ENCODE data around the gene KIAA1328.
A peak's percentile ranks its signal among the peaks of the same experiment; 100 is the strongest.
"Not testable (repeated sequence)": the region's sequence is repeated elsewhere in the genome, so short reads cannot be mapped to it uniquely, and the experiment has no call there.

KIAA1328 gene

GRCh38 chr18:36828630-36829361, at the start of gene KIAA1328, which contains the start of gene TPGS2:
Gene KIAA1328 (plus strand): TSS chr18:36829127. CDS start chr18:36829139, 12 bp downstream.
Gene TPGS2 (minus strand): TSS chr18:36829002. CDS start chr18:36828767, 235 bp downstream.
- peak; percentile 94 for DNase-seq

DNA sequence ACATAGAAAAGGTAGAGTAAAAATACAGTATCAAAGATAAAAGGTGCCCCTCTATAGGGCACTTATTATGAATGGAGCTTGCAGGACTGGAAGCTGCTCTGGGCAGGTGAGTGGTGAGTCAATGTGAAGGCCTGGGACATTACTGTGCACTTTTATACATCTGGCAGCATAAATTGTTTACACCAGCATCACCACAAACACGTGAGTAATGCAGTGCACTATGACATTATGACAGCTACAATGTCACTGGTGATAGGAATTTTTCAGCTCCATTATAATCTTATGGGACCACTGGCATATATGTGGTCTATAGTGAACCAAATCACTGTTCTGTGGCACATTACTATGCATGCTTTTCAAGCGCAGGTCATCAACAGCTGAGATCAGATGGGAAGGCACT, 48.2 kb upstream of the KIAA1328 start:
- no peak for DNase-seq

DNA sequence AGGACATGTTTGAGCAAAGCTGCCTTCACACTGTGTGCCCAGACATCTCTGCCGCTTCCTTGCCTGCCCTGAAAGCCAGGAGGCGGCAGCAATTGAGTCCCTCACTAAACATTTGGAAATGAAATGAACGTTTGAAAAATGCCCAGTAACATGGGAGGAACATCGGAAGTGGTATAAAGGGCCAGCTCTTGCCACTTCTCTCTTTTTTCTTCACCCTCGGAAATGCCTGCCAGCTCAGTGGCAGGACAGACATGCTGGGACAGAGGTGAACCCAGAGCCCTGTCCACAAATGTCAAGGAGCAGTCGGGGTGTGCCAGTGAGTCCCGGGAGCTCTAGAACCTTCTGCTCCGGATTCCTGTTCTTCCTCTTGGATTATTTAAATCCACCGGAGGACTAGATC, 46.2 kb upstream of the KIAA1328 start:
- DNase-seq, result no peak

DNA sequence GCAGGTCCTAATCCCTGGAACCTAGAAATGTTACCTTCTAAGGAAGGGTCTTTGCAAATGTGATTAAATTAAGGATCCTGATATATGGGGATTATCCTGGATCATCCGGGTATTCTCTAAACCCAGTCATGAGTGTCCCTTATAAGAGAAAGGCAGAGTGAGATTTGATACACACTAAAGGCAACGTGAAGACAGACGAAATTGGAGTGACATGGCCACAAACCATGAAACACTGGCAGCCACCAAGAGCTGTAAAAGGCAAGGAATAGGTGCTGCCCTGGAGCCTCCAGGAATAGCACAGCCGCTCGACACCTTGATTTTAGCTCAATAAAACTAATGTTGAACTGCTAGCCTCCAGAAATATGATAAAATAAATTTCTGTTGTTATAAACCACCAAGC, 45.1 kb upstream of the KIAA1328 start:
- DNase-seq, result no peak

- DNase-seq, result no peak
Measured at GRCh38 chr18:36786686-36787085, 42.2 kb upstream of the KIAA1328 start.

GRCh38 chr18:36792634-36793283, 36.2 kb upstream of the KIAA1328 start:
- DNase-seq, result no peak

GRCh38 chr18:36798738-36799473, 30.0 kb upstream of the KIAA1328 start:
- no peak for DNase-seq

DNA sequence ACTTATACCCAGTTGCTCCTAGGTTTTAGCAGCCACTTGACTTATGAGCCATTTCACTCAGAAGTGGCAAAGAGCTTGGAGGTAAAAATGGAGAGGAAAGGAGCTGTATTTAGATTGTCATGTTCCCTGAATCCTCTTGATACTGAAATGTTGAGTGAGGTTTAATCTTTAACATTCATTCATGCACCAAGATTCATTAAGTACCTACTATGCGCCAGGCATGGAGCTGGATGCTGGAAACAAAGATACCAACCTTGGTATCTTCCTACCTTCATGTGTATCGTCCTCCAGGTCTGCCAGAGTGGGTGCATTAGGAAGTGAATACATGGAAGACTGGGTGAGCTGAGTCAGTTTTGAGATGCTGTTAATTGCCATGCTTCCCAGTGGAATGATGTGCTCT, 23.8 kb upstream of the KIAA1328 start:
- no peak for DNase-seq

DNA sequence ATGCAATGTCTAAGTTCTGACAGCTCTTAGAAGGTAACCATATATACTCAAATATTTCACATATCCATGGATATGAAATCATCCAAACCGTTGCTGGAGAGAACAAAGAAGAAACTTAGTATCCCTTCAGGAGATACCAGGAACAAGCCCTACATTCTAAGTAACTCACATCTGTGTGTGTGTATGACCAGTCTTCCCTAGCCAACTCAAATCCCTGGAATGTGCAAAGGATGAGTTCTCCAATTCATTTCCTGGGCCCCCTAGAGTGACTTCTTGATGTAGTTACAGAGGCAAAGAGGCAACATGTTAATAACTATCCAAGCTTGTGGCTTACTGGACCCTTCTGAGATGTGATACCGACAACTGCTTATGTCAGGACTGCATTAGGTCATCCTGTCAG, 20.2 kb upstream of the KIAA1328 start:
- no peak for DNase-seq

DNA sequence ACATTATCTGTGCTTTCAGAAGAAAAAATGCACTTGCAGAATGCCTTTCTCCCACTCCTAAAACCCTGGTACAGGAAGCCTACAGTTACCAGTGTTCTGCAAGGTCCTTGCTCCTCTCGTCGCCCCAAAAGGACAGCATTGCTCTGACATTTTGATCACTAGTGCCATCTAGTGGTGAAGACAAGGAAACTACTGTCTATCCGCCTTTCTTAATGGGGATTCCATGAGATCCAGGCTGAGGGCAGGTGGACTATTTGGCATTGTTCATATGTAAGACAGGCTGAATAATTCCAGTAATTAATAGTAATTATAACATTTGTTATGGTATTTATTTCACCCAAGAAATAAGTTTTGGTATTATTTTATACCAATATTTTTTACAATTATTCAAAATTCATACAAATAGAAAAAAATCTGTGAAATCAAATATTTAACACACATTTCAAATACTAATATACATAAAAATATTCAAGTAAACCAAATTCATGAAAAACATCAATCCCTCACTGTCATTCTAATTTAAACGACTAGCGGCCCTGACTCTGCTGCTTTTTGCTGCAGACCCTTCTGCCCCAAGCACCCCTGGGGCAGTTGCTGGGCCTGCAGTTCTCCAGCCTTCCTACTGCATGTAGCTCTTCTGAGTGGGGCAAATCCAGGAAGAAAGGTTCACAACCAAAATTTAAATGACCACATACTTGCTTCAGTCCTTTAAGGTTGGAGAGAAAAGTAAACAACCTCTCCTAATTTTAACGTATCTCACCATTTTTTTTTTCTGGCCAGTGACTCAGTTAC, 19.1 kb upstream of the KIAA1328 start:
- peak; percentile 55 for DNase-seq

- DNase-seq, result no peak
Measured at GRCh38 chr18:36811430-36811829, 17.5 kb upstream of the KIAA1328 start.

DNA sequence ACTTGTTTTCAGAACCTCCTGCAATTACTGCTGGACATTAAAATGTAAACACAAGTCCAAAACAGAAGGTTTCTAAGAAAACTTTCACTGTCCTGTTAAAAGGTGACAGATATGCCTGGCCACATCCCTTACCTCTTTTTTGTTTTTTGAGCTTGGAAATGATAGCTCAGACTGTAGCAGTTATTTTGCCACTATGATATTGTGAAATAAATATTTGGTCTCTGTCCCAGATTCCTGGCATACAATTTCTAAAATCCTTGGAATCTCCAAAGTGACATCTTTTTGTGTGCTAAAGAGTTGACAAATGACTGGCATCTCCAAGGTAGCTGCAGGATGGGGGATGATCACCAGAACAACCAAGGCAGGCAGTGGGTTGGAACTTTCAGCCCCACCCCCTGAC, 17.0 kb upstream of the KIAA1328 start:
- DNase-seq, result no peak

DNA sequence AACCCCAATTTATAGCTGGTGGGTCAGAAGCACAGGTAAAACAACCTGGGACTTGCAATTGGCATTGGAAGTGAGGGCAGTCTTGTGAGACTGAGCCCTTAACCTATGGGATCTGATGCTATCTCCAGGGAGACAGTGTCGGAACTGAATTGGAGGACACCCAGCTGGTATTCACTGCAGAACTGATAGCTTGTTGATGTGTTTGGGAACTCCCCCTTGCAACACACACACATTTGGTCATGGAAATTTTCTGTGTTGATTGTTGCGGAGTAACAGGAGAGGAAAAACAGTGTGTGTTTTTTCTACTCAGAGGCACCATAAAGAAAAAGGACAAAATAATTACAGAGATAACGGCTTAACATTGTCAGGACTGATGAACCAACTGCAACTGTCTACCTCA, 16.2 kb upstream of the KIAA1328 start:
- DNase-seq, result no peak

GRCh38 chr18:36813101-36813775, 15.7 kb upstream of the KIAA1328 start:
- no peak for DNase-seq

DNA sequence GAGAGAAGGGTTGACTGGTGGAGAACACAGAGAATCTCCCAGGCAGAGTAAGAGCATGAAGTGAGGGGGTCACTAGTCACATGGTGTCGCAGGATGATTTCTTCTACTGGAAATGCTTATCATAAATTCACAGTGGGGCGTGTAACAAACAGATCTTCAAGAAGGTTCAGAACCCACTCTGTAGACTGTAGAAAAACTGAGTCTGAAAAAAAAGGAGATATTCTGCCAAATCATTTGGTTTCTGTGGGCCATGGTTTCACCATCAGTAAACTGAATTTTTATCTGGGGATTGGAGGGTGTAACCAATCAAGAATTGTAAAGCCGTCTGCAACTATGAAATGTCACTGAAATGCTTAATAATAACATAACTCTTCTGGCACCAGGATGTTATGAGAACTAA, 15.1 kb upstream of the KIAA1328 start:
- DNase-seq, result no peak

GRCh38 chr18:36814994-36815393, 13.9 kb upstream of the KIAA1328 start:
- DNase-seq, result no peak

DNA sequence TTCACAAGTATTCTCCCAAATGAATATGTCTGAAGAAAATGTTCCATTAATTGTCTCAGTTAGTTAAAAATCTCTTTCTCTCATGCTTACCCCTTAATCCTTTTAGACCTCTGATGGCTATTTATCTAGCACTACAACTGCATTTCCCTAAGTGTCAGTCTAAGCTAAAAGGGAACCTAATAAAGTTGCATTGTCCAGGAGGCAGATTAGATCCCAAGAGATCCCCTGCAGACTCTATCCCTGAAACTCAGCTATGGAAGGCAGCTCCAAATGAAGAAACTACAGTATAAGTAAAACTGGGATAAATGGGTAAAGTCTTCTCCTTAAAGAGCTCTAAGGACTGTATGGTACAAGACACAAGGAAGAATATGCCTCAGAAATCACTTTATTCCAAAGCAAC, 12.8 kb upstream of the KIAA1328 start:
- not testable (repeated sequence) for DNase-seq

DNA sequence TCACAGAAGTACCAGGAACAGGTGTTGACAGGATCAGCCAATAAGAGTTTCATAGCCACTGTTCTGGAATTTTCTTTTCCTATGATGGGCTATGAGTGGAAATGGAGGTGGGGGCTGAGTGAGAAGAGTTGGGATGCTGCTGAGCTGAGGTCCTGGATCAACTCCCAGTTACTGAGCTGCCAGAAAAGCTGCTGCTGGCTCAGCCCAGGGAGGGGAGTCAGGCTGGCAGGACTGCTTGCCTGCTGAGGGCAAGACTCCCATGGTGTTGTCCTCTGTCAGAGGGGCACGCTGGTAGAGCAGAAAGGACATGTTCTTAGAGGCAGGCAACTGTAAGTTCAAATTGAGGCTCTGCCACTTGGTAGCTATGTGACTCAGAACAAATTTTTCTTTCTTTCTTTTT, 11.9 kb upstream of the KIAA1328 start:
- no peak for DNase-seq

GRCh38 chr18:36818652-36819051, 10.3 kb upstream of the KIAA1328 start:
- DNase-seq, result no peak

DNA sequence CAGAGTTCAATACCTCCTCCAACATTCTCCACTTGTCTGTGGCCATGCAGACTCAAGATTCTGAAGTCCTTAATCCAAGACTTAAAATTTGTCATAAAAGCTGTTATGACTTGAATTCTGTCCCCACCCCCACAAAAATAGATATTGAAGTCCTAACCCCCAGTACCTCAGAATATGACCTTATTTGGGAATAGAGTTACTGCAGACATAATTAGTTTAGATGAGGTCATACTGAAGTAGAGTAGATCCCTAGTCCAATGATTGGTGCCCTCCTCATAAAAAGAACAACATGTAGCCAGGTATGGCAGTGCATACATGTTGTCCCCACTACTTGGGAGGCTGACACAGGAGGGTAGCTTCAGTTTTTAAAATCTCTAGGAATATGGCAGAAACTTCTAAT, 9.3 kb upstream of the KIAA1328 start:
- no peak for DNase-seq

- peak; percentile 54 for DNase-seq
Measured at GRCh38 chr18:36821681-36822080, 7.2 kb upstream of the KIAA1328 start.

DNA sequence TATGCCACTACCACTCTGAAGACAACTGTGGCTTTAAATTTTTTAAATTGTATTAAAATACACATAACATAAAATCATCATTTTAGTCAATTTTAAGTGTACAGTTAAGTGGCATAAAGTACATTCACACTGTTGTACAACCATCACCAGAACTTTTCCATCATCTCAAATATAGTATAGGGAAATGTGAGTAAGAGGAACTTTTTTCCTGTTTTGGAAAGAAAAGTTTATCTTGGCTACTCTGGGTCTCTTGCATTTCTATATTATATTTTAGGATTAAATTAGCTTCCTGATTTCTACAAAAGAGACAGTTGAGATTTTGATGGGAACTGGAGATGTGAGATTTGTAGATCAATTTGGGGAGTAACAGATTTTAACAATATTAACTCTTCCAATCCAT, 3.4 kb upstream of the KIAA1328 start:
- no peak for DNase-seq

Measured in islet precursor cell (in vitro differentiated cells).